Kidney (tissue), 14 donors: ENCODE measurements around the gene GBA2. TPM values are rescaled to one million over a fixed set of nuclear protein-coding genes. Genes with fewer than 3 reads are reported as not detected.

Source experiments
- DNase-seq, 5 donors: peaks; one replicate each; pipeline ENCODE4 v3.0.0-alpha.2; 2013 to 2020
- FAIRE-seq: peaks from 2 replicates; lab custom pipeline; 2012; peaks lifted over from hg19 to GRCh38; lab: Jason Lieb, UNC
- H3K27ac ChIP-seq, 2 donors: one replicate each; pipeline ENCODE4 v1.7.0; 2013; ENCODE audit warnings: low read depth in 2 of 2, low read length in 2 of 2, inconsistent platforms in 1 of 2
- H3K27me3 ChIP-seq: one replicate; pipeline ENCODE4 v1.7.1; 2013; ENCODE audit warnings: low read length, inconsistent platforms; ENCODE audit not compliant: control insufficient read depth, insufficient read depth
- H3K36me3 ChIP-seq, 3 donors: one replicate each; pipeline versions ENCODE4 v1.7.0 to v1.7.1; 2013; ENCODE audit warnings: low read length in 3 of 3, control low read depth in 1 of 3, inconsistent platforms in 1 of 3; ENCODE audit not compliant: insufficient read depth in 3 of 3, control insufficient read depth in 2 of 3
- H3K4me1 ChIP-seq, 3 donors: one replicate each; pipeline versions ENCODE4 v1.7.0 to v1.7.1; 2013; ENCODE audit warnings: low read length in 3 of 3, inconsistent platforms in 1 of 3, low read depth in 1 of 3; ENCODE audit not compliant: control insufficient read depth in 2 of 3, insufficient read depth in 2 of 3
- H3K4me3 ChIP-seq, 3 donors: one replicate each; pipeline versions ENCODE4 v1.7.0 to v1.8.1; 2013; ENCODE audit warnings: low read length in 3 of 3, control low read depth in 1 of 3, inconsistent platforms in 1 of 3
- H3K9ac ChIP-seq, 3 donors: one replicate each; pipeline versions ENCODE4 v1.7.0 to v1.7.1; 2013; ENCODE audit warnings: low read length in 3 of 3, control low read depth in 1 of 3, inconsistent platforms in 1 of 3
- H3K9me3 ChIP-seq, 3 donors: one replicate each; pipeline versions ENCODE4 v1.7.0 to v1.7.1; 2013; ENCODE audit warnings: low read length in 3 of 3, control low read depth in 1 of 3, inconsistent platforms in 1 of 3; ENCODE audit not compliant: control insufficient read depth in 2 of 3, insufficient read depth in 1 of 3
- intact Hi-C: fragments of 100-400 bp; cut with DNase I; formaldehyde crosslinking; loops from one replicate; pipeline ENCODE4 v1.11.1; 2022
- polyA plus RNA-seq: library from polyadenylated mRNA; stranded (reverse); fragments of 350-450 nt; fragmentation: Illumina TruSeq; extraction: RNeasy Lipid Tissue Mini Kit (QIAGEN cat#74804); gene quantifications from one replicate; pipeline ENCODE4 v1.2.3, GENCODE V29; 2014; ENCODE audit warnings: low read depth, low replicate concordance; ENCODE audit not compliant: insufficient read depth
- total RNA-seq: library from RNA; stranded (reverse); fragmentation: NEBNext Ultra II Directional; extraction: Animal tissue kit (Norgen Biotek cat#: 25700); gene quantifications from one replicate; pipeline ENCODE4 v1.2.1, GENCODE V29; 2021
- TF ChIP-seq, protein P1 (sequence below): IDR thresholded peaks from 3 replicates; pipeline ENCODE4 v1.5.1; 2012; ENCODE audit warnings: mild to moderate bottlenecking, moderate library complexity, borderline replicate concordance; ENCODE audit not compliant: insufficient read depth; ENCODE audit errors: extremely low read depth
- donor health status: control.
- donor health status: control.
- donor health status: control.
- donor health status: control.
- donor health status: control.
- donor health status: DM: yes; HTN: yes; CAD: no.
- donor health status: Normal renal cell carcinoma (clear cell type).

The GBA2 gene
- total and polyA plus RNA-seq, 2 donors from 2014 or later = 83.2 to 93.2 TPM

GRCh38 chr9:35757226-35757891 is 8.3 kb upstream of the GBA2 start:
- H3K27ac ChIP-seq = peak overlapping the region; percentile 88 to 95
- peaks cover 0 to 11% (median 4%) of the 10 kb centered on the region in 3 donors for H3K4me1 ChIP-seq
- H3K4me3 ChIP-seq = peak overlapping the region; percentile 74 to 79 (median 77)
- H3K9ac ChIP-seq = peak overlapping the region; percentile 55 to 93 (median 71)
- TF ChIP-seq, protein P1, sequence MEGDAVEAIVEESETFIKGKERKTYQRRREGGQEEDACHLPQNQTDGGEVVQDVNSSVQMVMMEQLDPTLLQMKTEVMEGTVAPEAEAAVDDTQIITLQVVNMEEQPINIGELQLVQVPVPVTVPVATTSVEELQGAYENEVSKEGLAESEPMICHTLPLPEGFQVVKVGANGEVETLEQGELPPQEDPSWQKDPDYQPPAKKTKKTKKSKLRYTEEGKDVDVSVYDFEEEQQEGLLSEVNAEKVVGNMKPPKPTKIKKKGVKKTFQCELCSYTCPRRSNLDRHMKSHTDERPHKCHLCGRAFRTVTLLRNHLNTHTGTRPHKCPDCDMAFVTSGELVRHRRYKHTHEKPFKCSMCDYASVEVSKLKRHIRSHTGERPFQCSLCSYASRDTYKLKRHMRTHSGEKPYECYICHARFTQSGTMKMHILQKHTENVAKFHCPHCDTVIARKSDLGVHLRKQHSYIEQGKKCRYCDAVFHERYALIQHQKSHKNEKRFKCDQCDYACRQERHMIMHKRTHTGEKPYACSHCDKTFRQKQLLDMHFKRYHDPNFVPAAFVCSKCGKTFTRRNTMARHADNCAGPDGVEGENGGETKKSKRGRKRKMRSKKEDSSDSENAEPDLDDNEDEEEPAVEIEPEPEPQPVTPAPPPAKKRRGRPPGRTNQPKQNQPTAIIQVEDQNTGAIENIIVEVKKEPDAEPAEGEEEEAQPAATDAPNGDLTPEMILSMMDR = no peak
- intact Hi-C loops = no loop called here
- H3K9me3 ChIP-seq = no peaks in the 10 kb centered on the region
- FAIRE-seq = no peak
- H3K36me3 ChIP-seq = peaks cover under 1 to 18% (median 14%) of the 10 kb centered on the region in 3 donors
- peak in 2 of 5 donors; percentile 70 to 72 for DNase-seq
- no peaks in the 10 kb centered on the region for H3K27me3 ChIP-seq

DNA sequence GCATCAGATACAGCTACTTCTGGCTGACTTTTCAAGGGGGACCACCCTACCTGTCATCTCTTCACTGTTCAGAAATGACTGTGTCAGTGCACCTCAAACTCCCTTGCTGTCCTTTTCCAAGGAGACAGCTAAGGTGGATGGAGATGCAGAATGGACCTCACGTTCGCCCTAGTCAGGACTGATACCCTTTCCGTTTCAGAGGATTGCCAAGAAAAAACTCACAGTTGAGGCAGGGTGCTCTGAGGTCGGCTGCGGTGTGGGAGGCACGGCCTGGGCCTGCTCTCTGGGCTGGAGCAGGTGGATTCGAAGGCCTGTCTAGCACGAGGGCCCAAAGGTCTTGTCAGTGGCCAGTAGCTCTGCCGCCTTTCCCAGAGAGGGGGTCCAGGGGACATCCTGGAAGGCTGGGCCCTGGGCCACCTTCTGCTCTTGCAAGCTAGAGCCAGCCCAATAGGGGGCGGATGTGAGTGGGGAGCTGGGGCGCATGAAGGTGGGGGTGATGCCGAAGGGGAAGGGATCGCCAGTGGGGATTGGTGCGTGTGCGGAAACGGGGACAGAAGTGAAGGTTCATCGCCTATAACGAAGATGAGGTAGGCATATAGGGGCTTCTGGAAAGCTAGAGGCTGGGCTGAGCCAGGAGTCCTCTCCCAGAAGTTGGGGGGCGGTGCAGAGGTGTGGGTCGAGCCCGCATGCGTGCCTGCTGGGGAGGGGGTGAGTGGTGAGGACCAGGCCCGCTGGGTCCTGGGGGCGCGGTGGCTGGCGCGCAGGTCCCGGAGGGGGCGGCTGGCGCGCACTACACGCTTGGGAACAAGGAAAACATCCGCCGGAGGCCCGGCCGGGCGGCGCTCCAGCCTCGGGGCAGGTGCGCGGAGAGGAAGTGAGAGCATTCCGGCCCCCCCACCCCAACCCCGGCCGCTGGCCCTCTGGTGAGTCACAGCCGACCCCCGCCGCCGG is 7.5 kb upstream of the GBA2 start:
- DNase-seq = peak; percentile 76 to 94 (median 84)
- Histone ChIP-seq H3K9ac (peak overlapping the region in 2 of 3 donors; percentile 61 to 93), H3K36me3 (peaks cover 5 to 27% (median 23%) of the 10 kb centered on the region in 3 donors), H3K4me1 (peaks cover 0 to 11% (median 4%) of the 10 kb centered on the region in 3 donors), H3K4me3 (peak overlapping the region; percentile 74 to 79 (median 77)), H3K27ac (peak overlapping the region; percentile 88 to 95), H3K27me3 (no peaks in the 10 kb centered on the region), H3K9me3 (no peaks in the 10 kb centered on the region)
- TF ChIP-seq, protein P1 = peak; percentile 52
- intact Hi-C loops = no loop called here
- no peak for FAIRE-seq

DNA sequence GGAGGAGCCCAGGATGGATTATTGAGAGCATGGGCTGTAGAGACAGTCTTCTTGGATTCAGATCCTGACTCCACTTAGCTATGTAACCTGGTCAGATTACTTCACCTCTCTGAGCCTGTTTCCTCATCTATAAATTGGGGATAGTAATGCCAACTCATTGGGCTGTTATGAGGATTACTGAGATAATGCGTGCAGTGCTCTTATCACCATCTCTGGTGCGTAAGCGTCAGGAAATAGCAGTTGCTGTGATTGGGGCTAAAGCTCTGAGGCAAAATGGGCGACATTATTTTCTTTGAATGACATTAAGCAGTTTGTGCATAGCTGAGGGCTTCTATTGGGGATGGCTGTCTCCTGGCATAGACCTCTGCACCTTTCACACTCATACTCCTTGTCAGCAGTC is 6.0 kb upstream of the GBA2 start:
- Histone ChIP-seq H3K27ac (no peak overlapping the region), H3K9me3 (no peaks in the 10 kb centered on the region), H3K36me3 (peaks cover 11 to 38% (median 31%) of the 10 kb centered on the region in 3 donors), H3K4me3 (no peak overlapping the region), H3K9ac (no peak overlapping the region), H3K4me1 (peaks cover 0 to 15% (median 4%) of the 10 kb centered on the region in 3 donors), H3K27me3 (no peaks in the 10 kb centered on the region)
- intact Hi-C loops = no loop called here
- DNase-seq (no peak), FAIRE-seq (no peak)
- TF ChIP-seq, protein P1 = no peak
